Central memory CD4-positive, alpha-beta T cell (primary cell): ENCODE measurements around the gene TIMM17A.
A peak's percentile ranks its signal among the peaks of the same experiment; 100 is the strongest.

Experiments used
- DNase-seq: peaks from one replicate; pipeline ENCODE4 v3.0.0; 2022

Gene TIMM17A

GRCh38 chr1:201984446-201984845, 29.1 kb downstream of the TIMM17A start:
- DNase-seq: no peak

- DNase-seq: no peak
Observed at GRCh38 chr1:201985355-201985754, 30.1 kb downstream of the TIMM17A start.

GRCh38 chr1:201988601-201989000, 33.3 kb downstream of the TIMM17A start:
- no peak for DNase-seq

GRCh38 chr1:201989354-201990128, 34.2 kb downstream of the TIMM17A start:
- DNase-seq: no peak

- no peak for DNase-seq
Observed at GRCh38 chr1:201990427-201990826, 35.1 kb downstream of the TIMM17A start.

- no peak for DNase-seq
Observed at GRCh38 chr1:201999625-202000238, 44.4 kb downstream of the TIMM17A start.

GRCh38 chr1:202002507-202002906, 47.2 kb downstream of the TIMM17A start:
- DNase-seq: no peak

GRCh38 chr1:202004711-202005110, 49.4 kb downstream of the TIMM17A start:
- no peak for DNase-seq

- no peak for DNase-seq
Observed at GRCh38 chr1:202005958-202006357, 50.7 kb downstream of the TIMM17A start.

GRCh38 chr1:202007304-202007703, 52.0 kb downstream of the TIMM17A start:
- no peak for DNase-seq

GRCh38 chr1:202007805-202008489, 52.6 kb downstream of the TIMM17A start:
- no peak for DNase-seq

- peak; percentile 40 for DNase-seq
Observed at GRCh38 chr1:202009326-202010179, 54.2 kb downstream of the TIMM17A start.

- no peak for DNase-seq
Observed at GRCh38 chr1:202010180-202011015, 55.1 kb downstream of the TIMM17A start, which contains the start of gene ELF3. TSS of gene ELF3 (plus strand) at chr1:202010587. CDS start at chr1:202011137, 550 bp downstream.

- no peak for DNase-seq
Observed at GRCh38 chr1:202011994-202012393, 56.7 kb downstream of the TIMM17A start.

GRCh38 chr1:202012544-202013478, 57.5 kb downstream of the TIMM17A start:
- DNase-seq: no peak

GRCh38 chr1:202013603-202014002, 58.3 kb downstream of the TIMM17A start:
- DNase-seq: no peak

GRCh38 chr1:202014060-202014459, 58.8 kb downstream of the TIMM17A start:
- no peak for DNase-seq

GRCh38 chr1:202014915-202015661, 59.8 kb downstream of the TIMM17A start:
- DNase-seq: no peak

GRCh38 chr1:202015662-202015937, 60.3 kb downstream of the TIMM17A start:
- DNase-seq: no peak
